NCI-H146 (cell line): ENCODE results near the gene NECAB3.

Experiments used
- DNase-seq: peaks from one replicate; lab custom pipeline; 2025; lab: John Stamatoyannopoulos, UW

Gene NECAB3

GRCh38 chr20:33609504-33609903, 64.7 kb downstream of the NECAB3 start:
- DNase-seq = no peak
